GM18498 (cell line): Measurements from ENCODE around the gene S100P.
A peak's percentile ranks its signal among the peaks of the same experiment; 100 is the strongest.
"Not testable (repeated sequence)": the region's sequence is repeated elsewhere in the genome, so short reads cannot be mapped to it uniquely, and the experiment has no call there.

Source experiments
- ATAC-seq: cut with Tn5 transposase; IDR thresholded peaks from one replicate; pipeline ENCODE4 v1.9.1; 2021; ENCODE audit warnings: mild to moderate bottlenecking, moderate library complexity; ENCODE audit not compliant: unreplicated experiment

Gene S100P

DNA sequence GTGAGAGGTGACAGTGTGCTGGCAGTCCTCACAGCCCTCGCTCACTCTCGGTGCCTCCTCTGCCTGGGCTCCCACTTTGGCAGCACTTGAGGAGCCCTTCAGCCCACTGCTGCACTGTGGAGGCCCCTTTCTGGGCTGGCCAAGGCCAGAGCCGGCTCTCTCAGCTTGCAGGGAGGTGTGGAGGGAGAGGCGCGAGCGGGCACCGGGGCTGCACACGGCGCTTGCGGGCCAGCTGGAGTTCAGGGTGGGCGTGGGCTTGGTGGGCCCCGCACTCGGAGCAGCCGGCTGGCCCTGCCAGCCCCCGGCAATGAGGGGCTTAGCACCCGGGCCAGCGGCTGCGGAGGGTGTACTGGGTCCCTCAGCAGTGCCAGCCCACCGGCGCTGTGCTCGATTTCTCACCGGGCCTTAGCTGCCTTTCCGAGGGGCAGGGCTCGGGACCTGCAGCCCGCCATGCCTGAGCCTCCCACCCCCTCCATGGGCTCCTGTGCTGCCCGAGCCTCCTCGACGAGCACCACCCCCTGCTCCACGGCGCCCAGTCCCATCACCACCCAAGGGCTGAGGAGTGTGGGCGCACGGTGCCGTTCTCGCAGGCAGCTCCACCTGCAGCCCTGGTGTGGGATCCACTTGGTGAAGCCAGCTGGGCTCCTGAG is 21.0 kb upstream of the S100P start:
- not testable (repeated sequence) for ATAC-seq

DNA sequence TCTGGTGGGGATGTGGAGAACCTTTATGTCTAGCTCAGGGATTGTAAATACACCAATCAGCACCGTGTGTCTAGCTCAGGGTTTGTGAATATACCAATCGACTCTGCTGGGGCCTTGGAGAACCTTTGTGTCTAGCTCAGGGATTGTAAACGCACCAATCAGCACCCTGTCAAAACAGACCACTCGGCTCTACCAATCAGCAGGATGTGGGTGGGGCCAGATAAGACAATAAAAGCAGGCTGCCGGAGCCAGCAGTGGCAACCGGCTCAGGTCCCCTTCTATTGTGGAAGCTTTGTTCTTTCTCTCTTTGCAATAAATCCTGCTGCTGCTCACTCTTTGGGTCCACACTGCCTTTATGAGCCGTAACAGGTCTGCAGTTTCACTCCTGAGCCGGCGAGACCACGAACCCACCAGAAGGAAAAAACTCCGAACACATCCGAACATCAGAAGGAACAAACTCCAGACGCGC is 20.5 kb upstream of the S100P start:
- ATAC-seq, result not testable (repeated sequence)

DNA sequence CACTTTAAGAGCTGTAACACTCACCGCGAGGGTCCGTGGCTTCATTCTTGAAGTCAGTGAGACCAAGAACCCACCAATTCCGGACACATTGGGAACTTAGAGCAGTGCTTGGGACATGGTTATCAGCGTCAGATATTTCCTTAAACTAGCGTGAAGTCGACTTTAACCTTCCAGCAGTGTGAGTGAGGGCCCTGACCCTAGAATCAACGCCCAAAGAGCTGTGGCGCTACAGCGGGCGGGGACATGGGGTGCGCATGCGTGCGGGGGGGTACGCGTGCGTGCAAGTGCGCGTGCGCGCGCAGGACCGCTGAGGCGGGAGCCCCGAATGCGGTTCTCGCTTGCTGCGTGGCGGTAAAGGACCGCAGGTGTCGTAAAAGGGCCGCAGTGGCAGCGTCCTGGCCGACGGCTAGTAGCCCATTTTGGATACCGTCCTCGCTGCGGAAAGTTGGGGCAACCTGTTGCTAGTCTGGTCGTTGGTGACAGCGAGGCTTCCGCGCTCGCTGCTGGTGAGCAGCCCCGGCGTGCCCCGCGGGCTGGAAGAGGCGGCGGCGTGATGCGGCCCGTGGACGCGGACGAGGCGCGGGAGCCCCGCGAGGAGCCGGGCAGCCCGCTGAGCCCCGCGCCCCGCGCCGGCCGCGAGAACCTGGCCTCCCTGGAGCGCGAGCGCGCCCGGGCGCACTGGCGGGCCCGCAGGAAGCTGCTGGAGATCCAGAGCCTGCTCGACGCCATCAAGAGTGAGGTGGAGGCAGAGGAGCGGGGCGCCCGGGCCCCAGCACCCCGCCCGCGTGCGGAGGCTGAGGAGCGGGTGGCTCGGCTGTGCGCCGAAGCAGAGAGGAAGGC is 19.8 kb upstream of the S100P start:
- peak; percentile 79 for ATAC-seq

DNA sequence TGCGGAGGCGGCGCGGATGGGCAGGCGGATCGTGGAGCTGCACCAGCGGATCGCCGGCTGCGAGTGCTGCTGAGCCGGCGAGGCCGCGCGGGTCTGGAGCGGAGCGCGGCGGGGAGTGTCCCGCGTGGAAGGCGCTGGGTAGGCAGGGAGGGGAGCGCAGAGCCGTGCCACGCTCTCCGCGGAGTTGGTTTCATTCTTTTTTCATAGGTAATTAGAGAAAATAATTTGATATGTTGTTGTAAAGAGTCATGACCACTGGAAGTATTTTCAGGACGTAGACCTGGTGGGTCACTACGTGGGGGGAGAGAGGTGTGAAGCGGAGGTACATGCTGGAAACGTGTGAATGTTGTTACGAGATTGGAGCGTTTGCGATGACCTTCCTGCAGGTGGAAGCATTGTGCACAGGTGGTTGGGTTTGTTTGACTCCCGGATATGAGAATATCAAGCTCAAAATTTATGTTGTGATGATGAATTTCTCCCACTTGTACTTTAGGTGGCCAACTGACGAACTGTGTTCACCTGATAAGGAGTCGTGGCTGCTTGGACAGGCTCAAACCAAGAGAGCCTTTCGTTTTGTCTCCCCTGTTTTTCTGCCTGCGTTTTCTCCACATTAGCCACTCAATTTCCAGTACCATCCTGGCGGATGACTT is 19.1 kb upstream of the S100P start:
- peak; percentile 53 for ATAC-seq

DNA sequence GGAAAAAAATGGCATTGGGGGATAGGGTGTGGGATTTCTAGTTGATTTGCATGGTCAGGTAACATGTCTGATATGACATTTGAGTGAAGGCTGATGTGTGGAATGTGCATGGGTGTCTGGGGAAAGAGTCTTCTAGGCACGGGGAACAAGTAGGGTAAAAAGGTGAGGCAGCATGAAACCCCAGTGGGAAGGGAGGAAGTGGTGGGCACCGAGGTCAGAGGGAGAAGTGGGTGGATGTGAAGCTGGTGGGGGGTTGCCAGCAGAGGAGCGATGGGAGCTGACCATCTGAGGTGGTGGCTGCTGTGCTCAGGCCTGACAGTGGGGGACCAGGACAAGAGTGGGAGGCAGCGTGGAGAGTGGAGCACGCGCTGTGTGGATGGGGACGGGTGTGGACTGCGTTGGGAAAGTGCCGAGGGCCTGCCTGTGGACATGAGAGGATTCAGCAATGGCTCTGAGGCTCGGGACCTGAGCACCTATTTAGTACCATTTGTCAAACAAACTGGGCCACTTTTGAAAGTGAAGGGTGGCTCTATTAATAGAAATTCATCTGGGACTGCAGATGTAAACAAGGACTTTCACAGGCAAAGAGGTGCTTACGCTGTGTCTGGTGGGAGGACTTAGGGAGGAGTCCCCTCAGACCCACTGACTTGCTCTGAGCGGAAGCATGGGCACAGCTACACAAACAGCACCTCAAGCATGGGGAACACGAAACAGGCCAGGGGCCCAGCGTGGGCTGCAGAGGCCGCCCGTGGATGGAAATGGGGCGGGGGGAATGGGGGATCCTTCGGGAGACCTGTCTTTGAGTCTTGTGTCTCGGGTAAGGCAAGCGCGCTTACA is 16.7 kb upstream of the S100P start:
- no peak for ATAC-seq

DNA sequence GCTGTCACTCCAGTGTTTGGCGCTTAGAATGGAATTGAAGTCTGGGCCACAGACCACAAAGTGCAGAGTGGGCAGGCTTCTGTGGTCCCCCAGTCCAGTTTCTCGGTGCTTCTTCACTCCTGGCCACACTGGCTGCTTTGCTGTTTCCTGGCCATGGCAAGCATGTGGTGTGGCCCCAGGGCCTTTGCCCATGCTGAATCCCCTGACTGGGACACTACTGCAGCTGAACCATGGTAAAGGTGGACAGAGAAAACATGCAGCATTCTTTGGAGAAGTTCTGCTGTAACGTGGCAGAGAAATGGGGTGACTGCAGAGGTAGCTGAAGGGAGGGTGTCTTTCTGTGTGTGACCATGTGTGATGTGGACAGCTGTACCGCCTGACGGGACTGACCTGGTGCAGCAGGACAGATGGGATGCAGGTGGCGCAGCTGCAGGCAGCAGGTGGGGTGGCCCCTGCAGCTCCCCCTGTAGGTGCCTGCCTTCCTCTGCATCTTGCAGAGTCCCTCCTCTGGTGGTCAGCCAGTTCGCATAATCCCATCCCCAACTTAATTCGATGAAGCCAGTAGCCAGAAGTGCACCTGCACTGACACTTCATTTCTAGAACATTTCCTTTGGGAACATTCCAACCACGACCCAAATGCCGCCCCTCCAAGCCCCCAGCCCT is 13.2 kb upstream of the S100P start:
- no peak for ATAC-seq

DNA sequence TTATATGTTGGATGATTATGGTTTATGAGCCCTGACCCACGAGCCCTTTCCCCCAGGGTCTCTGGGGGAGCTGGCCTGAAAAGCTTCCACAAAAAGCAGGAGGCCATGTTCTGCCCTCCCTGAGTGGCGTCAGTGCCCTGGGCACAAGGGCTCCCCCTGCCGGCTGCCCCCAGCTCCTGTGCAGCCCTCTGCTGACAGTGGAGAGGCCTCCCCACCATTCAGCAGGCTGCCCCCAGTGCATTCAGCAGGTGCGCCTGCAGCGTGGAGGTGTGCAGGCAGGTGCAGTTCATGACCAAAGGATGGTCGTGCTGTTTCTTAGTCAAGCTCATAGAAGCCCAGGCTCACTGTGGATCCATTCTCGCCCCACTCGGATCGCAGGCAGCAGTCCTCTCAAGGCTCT is 12.5 kb upstream of the S100P start:
- ATAC-seq, result no peak

DNA sequence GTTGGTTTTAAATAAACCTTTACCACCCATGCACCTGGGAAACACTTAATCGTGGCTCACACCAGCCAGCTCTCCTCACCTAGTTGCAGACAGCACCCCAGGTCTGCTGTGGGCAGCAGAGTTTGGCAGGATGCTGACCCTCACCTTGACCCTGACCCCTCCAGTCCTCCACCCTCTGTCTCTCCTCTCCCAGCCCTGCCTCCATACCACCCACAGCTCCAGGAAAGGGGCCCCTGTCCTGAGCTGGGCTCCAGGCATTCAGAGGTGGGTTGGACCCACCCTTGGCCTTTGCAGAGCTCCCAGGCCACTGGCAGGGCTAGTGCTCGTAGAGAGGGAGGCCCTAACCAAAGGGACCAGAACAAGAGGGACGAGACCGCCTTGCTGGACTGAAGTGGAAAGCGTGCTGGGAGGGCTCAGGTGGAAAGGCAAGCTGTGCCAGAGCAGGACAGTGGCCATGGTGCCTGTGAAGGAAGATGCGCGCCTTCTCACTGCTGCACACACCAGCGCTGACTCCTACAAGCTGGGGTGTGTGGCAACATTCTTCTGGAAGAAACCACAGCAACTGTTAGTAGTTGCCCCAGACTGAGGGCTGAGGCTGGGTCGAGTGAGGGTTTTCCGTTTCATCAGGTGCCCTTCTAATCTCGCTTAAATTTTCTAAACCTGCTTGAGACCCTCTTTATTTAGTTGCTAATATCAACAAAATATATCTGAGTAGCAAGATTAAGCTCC is 10.7 kb upstream of the S100P start:
- ATAC-seq, result no peak

DNA sequence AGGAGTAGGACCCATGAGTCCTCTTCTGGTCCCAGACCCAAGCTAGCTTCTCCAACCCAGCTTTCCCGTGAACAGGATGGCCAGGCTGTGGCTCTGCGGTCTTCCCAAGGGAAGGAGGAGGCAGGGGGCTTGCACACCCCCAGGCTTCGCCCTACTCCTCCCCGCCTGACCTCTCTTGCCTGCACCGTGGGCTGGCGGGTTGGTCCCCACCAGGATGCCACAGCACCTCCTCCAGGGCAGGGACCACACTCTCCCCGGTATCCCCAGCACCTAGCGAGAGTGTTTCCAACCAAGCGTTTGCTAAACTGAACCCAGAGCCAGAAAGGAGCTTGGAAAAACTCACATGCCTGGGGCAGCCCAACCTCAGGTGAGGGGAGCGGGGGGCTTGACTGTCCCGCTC is 9.0 kb upstream of the S100P start:
- ATAC-seq, result no peak

DNA sequence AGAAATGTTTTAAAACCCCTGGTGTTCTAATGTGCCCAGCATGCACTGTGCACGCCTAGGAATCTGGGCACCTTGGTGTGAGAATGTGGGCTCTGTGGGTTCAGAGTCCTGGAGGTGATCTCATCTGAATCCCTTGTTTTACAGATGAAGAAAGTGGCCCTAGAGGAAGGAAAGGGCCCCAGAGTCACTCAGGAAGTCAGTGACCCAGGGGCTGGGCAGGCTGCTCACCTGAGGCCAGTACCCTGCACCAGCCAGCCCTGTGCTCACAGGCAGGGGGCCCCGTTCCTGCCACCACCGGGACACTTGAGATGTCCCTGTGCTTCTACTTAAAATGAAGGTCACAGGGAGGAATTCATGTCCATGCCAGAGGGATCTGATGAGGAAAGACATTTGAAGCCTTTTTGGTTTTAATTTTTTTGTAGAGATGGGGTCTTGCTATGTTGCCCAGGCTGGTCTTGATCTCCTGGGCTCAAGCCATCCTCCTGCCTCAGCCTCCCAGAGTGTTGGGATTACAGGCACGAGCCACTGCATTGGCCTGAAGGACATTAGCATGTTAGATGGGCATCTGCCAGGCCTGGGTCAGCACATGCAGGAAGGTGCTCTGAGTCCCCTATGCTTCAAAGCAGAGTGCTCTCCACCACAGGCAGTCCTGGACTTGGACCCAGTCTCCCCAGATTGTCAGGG is 7.4 kb upstream of the S100P start:
- ATAC-seq, result no peak

DNA sequence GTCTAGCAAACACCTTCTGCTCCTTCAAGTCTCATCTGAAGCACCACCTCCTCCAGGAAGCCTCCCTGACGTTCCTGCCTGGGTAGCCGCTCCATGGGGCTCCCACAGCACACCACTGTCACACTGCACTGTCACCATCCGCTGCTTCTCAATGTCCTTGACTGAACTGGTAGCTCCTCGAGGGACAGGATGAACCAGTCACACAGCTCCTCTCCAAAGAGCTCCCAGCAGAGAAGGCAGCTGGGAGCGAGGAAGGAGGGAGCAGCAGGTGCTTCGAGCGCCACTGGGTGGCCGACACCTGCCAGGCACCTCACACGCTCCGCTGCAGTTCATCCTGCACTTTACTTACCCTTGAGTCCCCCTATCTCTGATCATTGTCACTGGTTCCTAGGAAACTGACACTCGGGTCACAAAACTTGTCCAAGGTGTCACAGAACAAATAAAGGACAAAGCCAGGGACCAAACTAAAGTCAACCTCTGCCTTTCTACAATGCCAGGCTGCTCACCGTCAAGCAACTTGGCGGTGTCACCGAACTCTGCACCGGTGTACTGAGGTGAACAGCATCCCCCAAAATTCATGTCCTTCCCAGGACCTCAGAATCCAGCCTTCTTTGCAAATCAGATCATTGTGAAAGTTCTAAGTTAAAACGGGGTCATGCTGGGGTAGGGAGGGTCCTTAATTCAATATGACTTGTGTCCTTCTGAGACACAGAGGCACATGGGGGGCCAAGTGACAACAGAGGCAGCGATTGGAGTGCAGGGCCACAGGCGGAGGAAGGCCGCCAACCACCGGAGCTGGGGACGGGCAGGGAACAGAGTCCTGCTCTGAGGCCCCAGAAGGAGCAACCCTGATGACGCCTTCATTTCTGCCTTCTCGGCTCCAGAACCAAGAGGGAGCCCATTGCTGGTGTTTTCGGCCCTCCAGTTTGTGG is 5.5 kb upstream of the S100P start:
- no peak for ATAC-seq

DNA sequence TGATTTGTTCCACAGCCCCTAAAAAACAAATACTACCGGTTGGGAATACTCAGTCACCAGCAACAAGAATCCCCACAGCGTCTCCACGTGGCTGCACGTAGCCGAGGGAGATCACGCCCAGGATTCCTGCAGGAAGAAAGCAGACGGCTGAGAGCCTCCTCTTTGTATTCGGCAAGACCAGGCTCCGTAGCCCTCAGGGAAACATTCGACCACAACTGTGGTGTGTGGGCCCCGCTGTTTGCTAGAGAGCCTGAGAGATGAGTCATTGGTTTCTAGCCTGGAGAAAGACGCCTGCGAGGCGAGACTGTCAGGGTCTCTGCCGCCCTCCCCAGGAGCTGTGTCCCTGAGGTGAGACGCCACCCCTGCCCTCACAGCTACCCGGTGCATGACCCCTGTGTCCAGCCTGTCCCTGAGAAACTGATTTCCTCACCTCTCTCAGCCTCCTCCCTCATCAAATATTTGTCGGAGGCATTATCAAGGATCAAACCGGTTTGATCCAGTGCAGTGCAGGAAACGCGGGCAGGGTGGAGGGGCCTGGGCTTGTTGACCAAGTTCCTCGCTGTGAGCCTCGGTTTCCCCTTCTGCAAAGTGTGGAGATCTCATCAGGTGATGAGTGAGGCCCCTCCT is 4.7 kb upstream of the S100P start:
- ATAC-seq, result peak; percentile 78

DNA sequence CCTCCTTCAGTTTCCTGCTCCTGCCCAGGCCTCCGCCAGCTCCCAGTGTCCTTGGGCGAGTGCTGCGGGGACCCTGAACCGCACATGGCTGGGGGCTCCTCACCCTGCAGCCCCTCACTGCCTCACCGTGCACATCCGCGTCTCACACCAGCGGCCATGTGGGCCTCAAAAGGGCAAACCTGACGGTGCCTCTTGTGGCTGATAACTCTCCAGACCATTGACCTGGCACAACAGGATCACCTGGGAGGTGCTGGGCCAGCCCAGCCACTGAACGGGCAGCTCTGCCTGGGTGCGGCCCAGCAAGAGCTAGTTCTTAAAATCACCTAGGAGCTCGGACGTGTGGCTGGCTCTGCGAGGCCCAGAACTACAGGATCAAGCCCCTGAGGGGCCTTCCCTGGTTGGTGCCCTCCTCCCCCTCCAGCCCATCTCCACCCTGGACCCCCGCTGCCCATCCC is 4.1 kb upstream of the S100P start:
- ATAC-seq, result no peak

DNA sequence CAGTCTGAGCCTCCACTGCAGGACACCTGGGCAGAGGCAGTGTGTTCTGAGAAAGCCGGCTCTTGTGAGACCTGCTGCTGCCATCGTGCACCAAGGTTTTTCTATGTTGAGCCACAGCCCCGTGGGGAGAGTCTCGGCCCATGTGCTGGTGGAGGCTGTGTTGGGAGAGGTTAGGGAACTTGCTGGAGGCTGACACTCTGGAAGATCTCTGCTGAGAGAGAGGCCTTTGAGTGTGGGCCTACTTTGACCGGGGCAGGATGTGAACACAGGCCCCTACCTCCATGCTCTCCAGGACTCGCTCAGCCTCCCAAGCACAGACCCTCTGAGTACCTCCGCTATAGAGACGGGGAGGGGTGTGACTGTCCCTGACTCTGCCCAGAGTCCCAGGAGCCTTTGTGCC is 1.3 kb upstream of the S100P start:
- ATAC-seq, result no peak

DNA sequence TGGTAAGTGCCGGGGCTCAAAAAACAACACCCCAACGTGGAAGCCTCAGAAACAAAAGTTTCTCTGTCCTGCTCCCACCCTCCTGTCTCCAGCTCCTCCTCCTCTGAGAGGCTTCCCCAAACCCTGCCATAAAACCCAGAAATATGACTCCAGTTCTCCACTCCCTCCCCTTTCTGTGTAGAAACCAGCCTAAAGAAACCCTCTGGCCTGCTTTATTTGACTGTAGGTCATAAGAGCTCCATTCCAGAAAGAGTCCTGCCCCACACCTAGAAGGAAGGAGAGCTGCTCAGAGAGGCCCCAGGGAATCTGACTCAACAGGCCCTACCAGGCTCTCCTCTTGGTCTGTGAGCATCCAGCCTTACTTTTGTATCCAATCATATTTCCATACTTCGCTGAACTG is 872 bp upstream of the S100P start:
- no peak for ATAC-seq

DNA sequence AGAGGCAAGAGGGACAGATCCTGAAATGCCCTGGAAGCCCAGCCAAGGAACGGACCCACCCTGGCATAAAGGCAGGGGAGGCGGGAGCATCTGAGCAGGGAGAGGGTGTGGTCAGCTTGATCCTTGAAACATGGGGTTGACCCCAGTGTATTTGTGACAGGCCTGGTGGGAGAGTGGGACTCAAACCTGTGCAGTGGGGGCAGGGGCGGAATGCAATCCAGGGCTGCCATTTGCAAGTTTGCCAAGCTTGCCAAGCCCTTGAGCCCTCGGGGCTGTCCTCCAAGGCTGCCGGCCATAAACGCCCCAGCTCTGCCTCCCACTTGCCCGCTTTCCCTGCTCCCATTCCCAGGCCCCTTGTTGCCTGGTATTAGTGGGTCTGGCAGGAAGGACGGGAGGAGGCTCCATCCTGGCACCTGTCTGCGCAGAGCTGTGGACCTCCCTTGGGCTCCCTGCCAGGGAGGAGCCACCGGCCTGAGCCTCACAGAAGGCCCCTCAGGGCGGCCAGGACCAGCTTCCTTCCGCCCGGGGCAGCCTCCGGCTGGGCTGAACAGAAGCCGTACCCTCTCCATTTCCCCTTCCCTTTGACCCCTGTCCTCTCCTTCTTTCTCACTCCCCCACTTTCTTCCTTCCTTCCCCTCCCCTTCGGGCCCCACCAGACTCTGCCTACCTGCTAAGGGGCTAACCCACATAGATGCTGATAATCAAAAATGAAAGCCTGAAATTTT is 661 bp downstream of the S100P start:
- no peak for ATAC-seq
